Measurements from ENCODE around the gene PRKG1.

DNA sequence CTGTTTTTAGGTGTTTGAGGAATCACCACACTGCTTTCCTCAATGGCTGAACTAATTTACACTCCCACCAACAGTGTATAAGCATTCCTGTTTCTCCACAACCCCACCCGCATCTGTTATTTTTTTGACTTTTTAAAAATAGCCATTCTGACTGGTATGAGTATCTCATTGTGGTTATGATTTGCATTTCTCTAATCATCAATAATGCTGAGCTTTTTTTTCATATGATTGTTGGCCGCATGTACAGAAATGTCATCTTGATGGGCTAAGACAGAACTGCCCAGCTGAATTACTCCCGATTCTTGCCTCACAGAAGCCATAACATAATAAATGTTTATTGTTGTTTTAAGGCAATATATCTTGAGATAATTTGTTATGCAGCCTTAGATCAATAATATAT lies 1146.7 kb downstream of the PRKG1 start:
- no peak for TF ChIP-seq POLR2AphosphoS5 (IDR thresholded peaks at IDR 0.05; ENCODE audit: insufficient read depth in 1 of 2, low read depth in 1 of 2)
- TF ChIP-seq, protein P1, sequence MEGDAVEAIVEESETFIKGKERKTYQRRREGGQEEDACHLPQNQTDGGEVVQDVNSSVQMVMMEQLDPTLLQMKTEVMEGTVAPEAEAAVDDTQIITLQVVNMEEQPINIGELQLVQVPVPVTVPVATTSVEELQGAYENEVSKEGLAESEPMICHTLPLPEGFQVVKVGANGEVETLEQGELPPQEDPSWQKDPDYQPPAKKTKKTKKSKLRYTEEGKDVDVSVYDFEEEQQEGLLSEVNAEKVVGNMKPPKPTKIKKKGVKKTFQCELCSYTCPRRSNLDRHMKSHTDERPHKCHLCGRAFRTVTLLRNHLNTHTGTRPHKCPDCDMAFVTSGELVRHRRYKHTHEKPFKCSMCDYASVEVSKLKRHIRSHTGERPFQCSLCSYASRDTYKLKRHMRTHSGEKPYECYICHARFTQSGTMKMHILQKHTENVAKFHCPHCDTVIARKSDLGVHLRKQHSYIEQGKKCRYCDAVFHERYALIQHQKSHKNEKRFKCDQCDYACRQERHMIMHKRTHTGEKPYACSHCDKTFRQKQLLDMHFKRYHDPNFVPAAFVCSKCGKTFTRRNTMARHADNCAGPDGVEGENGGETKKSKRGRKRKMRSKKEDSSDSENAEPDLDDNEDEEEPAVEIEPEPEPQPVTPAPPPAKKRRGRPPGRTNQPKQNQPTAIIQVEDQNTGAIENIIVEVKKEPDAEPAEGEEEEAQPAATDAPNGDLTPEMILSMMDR (IDR thresholded peaks at IDR 0.05), result no peak
